ENCODE data around the gene SEBOX.

Gene SEBOX

DNA sequence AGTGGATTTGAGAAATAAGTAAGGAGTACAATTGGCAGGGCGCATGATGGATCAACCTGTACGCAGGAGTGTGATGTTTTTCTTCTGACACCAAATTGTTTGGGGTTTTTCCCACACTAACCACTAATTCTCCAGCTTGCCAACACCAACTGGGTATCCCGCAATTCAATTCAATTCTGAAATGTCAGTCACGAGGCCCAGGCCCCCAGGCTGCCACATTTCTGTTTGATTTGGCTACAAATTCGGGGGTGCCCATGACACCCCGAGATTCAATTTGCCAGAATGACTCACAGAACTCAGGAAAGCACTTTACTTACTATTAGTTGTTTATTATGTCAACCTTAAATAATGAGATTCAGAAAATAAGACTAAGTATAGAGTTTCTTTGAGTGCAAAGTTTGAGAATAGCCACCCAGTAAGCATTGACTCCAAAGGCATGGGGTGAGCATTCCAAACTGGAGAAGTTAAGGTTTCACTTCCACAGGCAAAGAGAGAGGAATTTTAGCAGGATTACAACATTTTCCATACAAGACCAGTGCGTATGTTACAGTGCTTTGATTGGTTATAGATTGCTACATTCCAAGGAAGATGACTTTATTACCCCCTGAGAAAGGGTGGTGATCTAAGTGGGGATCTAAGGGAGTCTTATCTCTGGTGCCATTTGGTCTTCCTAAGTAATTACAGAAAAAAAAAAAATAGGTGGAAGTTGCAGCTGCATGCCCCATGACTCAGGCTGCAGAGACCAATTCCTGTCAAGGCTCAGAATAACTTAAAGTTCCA lies 29.5 kb upstream of the SEBOX start:
- DNase-seq (ENCODE audit: low spot score) = peak; percentile 52

DNA sequence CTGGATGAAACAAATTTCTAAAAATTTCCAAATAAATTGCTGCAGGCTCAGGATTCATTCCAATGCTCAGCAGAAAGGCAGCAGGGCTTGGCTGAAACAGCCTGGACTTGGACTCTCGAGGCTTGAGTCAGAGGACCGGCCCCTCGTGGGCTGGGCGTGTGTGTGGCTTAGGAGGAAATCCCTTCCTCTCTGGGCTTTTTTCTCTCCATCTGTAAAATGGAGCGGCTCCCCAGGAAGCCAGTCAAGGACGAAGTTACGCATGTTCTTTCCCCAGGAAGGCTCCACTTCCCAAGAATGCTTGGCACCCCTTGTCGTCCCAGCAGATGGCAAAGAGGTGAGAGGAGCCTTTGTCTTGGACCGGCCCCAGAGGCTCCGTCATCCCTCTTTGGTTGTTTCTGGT lies 27.5 kb upstream of the SEBOX start:
- DNase-seq (ENCODE audit: low spot score) = no peak

DNA sequence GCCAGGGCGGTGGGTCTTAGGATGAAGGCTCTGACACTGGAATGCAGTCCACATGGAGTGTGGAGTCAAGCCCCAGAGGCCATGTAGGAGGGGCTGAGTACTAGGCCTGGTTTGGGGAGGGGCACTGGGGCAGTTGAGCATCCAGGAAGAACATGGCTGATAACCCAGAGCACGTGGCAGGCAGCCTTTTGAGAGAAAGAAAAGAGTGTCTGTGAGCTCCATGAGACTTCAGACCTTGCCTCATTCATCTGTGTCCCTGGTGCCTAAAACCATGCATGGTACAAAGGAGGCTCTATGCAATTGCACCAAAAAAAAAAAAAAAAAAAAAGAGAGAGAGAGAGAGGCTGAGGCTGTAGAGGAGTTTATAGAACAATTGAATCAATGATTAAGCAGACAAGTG lies 26.4 kb upstream of the SEBOX start:
- no peak for DNase-seq (ENCODE audit: low spot score)

DNA sequence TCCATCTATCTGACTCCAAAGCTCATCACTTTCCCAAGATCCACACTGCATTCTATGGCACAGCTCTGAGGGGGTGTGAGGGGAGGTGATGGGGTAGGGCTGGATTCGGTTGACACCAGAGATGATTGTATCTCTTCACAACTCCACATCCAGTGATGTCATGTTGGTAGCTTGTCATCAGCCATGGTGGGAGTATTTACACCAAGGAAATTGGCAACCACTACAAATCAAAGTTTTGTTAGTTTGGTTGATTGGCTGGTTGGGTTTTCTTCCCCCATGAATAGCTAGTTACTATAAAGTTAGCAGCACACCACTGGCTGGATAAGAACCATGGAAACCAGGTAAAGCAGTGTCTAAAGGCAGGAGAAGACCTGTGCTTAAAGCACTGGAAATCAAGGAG lies 26.0 kb upstream of the SEBOX start:
- no peak for DNase-seq (ENCODE audit: low spot score)

DNA sequence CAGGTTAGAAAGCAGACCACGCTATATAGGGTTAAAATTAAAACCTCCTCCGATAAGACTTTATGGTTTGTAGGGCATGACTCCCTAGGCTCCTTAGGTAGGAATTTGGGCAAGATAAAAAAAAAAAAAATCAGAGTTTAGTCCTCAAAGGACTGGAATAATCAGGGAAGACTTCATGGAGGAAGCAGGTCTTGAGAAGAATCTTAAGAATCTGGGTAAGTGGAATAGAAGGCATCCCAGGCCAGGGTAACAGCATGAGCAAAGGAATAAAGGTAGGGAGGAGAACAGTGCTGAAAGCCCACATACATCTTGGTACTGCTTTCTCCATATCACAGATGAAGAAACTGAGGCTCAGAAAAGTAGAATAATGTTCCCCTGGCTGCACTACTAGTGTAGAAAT lies 25.6 kb upstream of the SEBOX start:
- DNase-seq (ENCODE audit: low spot score) = no peak

DNA sequence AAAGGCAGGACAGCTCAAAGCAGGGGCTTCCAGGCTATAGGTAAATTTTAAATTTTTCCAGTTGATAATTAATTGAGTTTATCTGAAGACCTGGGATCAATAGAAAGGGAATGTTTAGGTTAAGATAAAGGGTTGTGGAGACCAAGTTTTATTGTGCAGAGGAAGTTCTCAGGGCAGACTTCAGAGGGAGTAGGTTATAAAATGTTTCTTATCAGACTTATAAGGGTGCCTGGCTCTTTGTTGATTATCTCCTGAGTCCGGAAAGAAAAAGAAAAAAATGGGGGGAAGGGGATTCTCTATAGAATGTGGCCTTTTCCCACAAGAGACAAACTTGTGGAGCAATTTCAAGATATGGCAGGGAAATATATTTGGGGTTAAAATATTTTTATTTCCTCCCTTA lies 25.1 kb upstream of the SEBOX start:
- DNase-seq (ENCODE audit: low spot score) = no peak

DNA sequence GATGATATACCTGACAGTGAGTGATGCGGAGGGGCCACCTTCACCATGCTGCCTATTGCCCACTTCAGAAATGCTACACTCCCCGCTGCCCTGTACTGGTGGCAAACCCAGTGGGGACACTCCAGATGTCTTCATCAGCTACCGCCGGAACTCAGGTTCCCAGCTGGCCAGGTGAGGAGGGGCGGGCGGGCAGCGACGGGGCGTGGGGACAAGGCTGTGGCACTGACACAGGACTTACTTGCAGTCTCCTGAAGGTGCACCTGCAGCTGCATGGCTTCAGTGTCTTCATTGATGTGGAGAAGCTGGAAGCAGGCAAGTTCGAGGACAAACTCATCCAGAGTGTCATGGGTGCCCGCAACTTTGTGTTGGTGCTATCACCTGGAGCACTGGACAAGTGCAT lies 23.1 kb upstream of the SEBOX start:
- no peak for DNase-seq (ENCODE audit: low spot score)

DNA sequence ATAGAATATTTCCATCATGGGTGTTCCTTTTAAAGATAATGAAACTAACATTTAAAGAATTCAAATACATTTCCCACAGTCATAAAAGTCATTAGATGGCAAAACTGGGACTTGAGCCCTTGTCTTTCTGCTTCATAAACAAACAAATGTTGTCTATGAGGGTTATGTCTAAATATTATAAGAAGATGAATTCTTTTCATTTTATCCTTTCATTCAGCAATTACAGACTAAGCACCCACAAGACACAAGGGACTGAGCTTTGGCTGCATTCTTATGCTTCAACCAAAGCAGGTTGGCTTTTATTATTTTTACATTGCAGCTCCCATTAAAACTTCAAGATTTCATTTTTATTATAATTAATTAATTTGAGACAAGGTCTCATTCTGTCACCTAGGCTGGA lies 21.4 kb upstream of the SEBOX start:
- DNase-seq (ENCODE audit: low spot score) = no peak

DNA sequence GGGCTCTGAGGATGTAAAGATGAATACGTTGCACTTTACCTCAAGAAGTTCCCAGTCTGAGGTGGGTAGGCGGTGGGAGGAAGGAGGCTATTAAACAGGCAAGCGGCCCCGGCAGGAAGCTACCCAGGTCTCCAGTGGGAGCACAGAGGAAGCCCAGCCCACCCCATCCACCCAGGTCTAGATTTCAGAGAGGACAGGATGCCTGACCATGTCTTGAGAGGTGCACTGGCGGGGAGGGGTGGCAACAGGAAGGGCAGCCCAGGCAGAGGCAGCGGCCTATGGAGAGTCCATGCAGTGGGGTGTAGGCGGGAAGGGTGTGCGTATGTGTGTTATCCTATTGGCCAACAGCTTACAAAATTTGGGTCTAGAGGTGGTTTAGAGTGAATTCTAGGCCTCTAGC lies 20.4 kb upstream of the SEBOX start:
- DNase-seq (ENCODE audit: low spot score) = no peak

DNA sequence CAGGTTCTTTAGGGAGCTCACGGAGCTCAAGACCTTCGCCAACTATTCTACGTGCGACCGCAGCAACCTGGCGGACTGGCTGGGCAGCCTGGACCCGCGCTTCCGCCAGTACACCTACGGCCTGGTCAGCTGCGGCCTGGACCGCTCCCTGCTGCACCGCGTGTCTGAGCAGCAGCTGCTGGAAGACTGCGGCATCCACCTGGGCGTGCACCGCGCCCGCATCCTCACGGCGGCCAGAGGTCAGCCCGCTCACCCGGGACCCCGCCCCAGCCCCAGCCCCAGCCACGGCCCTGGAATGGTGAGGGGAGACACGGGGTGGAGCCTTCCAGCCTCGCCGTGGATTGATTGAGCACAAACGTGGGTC lies 20.0 kb upstream of the SEBOX start:
- DNase-seq (ENCODE audit: low spot score) = no peak

DNA sequence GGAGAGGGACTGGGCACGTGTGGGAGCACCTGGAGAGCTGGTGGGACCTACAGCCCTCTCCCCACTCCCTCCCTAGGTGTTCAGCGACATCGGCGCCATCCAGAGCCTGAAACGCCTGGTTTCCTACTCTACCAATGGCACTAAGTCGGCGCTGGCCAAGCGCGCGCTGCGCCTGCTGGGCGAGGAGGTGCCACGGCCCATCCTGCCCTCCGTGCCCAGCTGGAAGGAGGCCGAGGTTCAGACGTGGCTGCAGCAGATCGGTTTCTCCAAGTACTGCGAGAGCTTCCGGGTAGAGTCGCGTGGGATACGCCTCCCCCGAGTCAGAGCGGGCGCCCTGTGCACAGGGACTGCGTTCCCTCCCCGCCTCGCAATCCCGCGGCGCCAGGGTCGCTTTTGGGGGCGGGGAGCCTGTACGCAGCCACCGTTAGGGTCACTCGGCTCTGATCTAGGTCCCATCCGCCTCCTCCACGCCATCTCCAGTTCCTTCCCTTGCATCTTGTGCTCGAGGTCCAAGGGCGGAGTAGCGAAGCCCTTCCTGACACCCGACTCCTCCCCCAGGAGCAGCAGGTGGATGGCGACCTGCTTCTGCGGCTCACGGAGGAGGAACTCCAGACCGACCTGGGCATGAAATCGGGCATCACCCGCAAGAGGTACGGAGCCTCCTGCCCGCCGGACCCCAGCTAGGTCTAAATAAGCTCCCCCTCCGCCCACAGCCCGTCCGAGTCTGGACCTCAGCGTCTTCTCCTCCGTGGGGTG lies 19.5 kb upstream of the SEBOX start:
- DNase-seq (ENCODE audit: low spot score) = no peak

DNA sequence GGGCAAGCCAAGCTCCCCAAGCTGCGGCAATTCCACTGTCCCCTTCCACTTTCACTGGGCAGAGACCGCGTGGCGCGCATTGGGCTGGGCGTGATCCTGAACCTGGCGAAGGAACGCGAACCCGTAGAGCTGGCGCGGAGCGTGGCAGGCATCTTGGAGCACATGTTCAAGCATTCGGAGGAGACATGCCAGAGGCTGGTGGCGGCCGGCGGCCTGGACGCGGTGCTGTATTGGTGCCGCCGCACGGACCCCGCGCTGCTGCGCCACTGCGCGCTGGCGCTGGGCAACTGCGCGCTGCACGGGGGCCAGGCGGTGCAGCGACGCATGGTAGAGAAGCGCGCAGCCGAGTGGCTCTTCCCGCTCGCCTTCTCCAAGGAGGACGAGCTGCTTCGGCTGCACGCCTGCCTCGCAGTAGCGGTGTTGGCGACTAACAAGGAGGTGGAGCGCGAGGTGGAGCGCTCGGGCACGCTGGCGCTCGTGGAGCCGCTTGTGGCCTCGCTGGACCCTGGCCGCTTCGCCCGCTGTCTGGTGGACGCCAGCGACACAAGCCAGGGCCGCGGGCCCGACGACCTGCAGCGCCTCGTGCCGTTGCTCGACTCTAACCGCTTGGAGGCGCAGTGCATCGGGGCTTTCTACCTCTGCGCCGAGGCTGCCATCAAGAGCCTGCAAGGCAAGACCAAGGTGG lies 16.3 kb upstream of the SEBOX start:
- no peak for DNase-seq (ENCODE audit: low spot score)

DNA sequence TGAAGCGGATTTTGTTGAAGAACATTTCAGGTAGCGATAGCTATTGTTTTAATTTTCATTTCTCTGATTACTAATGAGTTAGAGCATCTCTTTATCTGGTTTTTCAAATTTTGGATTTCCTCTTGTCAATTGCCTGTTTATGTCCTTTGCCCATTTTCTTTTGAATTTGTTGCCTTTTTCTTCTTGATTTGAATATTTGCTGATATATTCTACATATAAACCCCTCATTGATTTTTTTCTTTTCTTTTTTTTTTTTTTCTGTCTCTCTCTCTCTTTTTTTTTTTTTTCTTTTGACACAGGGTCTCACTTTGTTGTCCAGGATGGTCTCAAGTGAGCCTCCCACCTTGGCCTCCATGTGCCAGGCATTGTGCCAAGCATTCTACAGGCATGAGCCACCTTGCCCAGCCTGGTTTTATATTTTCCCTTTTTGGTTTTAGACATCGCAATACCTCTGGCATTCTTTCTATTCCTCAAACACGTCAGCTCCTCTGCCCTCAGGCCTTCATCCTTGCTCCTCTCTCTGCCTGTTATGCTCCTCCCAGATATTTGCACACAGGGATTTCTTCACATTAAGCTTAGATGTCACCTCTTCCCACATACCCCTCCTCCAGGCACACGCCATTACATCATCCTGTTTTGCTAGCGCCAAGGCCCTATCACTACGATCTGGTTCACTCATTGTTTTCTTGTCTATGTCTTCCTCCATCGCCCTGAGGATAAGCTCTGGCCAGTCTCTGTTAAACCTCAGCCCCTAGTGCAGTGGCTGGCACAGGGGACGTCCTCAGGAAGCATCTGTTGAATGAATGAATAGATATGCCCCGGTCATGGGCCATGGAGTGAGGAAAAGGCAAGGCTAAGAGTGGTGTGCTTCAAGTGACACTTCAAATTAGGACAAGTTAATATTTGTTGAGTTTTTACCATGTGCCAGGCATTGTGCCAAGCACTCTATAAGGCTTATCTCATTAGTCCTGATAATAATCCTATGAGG lies 15.1 kb upstream of the SEBOX start:
- DNase-seq (ENCODE audit: low spot score) = no peak

DNA sequence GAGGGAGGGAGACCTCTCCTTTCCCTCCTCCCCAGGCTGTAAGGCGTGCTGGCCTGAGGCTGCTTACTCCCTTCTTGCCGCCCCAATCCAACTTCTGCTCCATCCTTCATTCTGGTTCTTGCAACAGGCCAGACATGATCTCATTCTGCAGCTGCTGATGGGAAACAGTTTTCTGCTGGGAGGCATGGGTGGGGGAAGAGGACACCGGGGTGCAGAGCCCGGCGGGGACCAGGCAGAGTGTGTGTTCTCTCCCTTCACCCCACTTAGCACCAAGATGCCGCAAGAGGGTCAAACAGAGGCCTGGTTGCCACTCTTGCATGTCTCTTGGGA lies 7.9 kb upstream of the SEBOX start:
- no peak for DNase-seq (ENCODE audit: low spot score)

DNA sequence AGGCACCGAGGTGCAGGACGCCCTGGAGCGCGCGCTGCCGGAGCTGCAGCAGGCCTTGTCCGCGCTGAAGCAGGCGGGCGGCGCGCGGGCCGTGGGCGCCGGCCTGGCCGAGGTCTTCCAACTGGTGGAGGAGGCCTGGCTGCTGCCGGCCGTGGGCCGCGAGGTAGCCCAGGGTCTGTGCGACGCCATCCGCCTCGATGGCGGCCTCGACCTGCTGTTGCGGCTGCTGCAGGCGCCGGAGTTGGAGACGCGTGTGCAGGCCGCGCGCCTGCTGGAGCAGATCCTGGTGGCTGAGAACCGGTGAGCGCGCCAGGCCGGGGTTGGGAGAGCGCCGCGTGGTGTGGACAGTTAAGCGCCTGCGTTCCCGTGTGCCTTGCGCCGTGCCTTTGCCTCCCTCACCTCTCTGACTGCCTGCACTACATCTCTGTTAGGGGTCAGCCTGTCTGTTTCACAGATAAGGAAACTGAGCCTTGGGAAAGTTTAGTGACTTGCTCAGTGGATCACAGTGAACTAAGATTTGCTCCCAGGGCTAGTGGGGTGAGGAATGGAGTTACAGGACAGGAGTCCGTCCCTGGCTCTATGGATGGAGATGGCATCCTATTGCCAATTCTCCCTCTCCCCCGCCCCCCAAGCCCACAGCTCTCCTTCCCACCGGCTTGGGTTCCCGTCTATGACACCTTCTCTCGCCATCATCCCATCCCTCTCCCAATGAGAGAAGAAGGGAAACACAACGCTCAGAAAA lies 7.4 kb upstream of the SEBOX start:
- DNase-seq (ENCODE audit: low spot score) = peak; percentile 60

DNA sequence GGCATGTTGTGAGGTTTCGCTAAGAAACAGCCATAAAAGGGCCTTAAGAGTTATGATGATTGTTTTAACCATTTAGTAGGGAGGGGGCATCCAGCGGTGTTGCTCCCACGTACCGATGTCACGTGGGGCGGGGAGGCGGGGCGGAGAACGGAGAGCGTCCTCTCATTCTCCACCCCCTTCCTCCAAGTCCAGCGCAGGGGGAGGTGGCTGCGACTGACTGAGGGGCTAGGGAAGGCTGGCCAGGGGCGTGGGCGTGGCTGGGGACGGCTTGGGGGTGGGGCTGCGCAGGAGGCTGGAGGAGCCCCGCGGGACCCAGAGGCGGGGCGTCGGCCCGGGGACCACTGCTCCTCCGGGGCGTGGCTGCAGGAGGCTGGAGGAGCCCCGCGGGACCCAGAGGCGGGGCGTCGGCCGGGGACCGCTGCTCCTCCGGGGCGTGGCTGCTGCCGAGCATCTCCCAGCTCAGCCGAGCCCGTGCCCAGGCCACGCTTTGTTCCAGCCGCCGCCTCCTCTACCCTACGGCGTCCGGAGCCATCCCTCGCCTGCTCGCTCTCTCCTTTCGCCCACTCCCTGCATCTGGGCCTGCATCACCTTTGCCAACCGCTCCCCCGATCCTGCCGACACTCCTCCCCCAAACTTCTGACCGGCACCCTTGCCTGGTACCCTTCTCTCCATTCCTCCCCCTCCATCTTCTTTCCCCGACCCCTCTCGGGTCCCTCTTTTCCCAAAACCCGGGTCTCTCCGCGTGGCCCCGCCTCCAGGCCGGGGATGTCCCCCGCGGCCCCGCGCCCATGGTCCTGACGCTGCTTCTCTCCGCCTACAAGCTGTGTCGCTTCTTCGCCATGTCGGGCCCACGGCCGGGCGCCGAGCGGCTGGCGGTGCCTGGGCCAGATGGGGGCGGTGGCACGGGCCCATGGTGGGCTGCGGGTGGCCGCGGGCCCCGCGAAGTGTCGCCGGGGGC lies 6.5 kb upstream of the SEBOX start, which contains the start of gene SARM1:
SARM1 (plus strand) TSS at position 450 of the 958 bp plus-strand sequence; CDS start at position 789, 339 bp downstream.
- DNase-seq (ENCODE audit: low spot score) = peak; percentile 95

DNA sequence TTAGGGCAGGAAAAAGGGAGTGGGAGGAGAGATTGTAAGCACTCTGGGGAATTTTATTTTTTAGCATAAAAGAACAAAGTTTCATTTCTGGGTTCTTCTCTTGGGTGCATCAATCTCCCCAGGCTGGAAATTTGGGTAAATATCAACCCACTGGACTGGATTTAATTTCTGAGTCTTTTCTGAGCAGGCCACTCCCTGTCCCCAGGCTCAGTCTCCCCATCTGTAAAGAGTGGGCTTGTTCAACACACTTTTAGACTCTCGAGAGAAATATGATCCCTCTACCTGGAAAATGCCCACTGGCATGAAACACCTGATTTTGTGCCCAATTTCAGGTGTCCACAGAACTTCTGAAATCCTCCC lies 5.7 kb upstream of the SEBOX start:
- DNase-seq (ENCODE audit: low spot score) = no peak

DNA sequence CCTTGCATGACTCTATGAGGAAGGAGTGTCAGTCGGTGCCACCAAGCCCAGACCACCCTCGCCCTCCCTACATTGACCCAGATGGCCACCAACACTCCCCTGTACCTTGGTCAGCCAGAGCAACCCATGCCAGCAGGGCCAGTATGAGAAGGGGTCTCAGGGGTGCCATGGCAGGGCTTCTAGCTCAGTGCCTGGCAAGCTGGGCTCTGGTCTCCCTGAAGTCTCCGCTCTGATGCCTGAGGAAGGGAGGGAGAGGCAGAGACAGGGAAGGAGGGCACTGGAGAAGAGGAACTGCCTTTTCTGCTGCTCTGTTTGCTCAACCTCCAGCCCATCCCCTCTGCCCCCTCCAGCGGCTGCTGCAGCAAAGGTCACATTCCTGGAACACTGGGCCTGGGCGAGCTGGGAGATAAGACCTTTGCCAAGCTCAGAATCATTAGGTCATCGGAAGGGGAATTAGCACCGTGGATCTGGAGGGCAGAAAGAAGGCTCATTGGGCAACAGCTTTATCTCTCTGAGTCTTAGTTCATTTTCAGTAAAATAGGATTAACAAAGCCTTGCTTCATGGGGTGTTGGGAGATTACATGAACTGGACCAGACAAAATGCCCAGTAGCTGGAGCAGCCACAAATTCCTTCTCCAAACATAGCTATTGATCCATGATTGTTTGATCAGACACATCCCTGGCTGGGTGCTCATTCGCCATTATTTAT lies 5.2 kb upstream of the SEBOX start, which contains the start of gene VTN:
VTN (minus strand) TSS at position 273 of the 709 bp plus-strand sequence; CDS start at position 169, 104 bp downstream.
- DNase-seq (ENCODE audit: low spot score) = peak; percentile 64

DNA sequence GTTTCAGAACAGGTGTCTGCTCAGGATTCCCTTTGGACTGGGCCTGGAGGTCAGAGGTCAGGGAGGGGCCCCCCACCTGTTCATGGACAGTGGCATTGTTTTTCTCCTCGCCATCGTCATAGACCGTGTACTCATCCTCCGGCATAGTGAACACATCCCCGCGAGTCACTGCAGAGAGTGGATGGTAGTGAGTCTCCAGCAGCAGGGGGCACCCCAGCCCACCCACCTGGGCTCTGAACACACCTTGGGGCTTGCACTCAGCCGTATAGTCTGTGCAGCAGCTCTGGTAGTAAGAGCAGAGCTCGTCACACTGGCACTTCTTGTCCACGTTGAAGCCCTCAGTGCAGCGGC lies 4.7 kb upstream of the SEBOX start:
- no peak for DNase-seq (ENCODE audit: low spot score)

Data from AG08396 (cell line).